Spleen (tissue), 11 donors: Measurements from ENCODE around the gene GAD1. TPM values are rescaled to one million over a fixed set of nuclear protein-coding genes. Genes with fewer than 3 reads are reported as not detected.

Source experiments
- DNase-seq: peaks from one replicate; pipeline ENCODE4 v3.0.0-alpha.2; 2020
- H3K27ac ChIP-seq, 8 donors: fragments of 200-600 bp; sonication (generic) in 7 of 8; 1 replicate in 4 of 8; 2 replicates in 4 of 8; pipeline versions ENCODE4 v1.5.0 to v1.8.0; 2016 to 2021; ENCODE audit warnings: inconsistent platforms in 4 of 8, mild to moderate bottlenecking in 4 of 8, moderate library complexity in 1 of 8
- H3K27me3 ChIP-seq, 7 donors: fragments of 200-600 bp; sonication (generic) in 6 of 7; replicated peaks in 1 of 7; 1 replicate in 4 of 7; 2 replicates in 3 of 7; pipeline versions ENCODE4 v1.5.0 to v1.8.0; 2016 to 2021; ENCODE audit warnings: inconsistent platforms in 3 of 7, mild to moderate bottlenecking in 1 of 7
- H3K36me3 ChIP-seq, 6 donors: fragments of 200-600 bp; sonication (generic) in 5 of 6; 1 replicate in 4 of 6; 2 replicates in 2 of 6; pipeline versions ENCODE4 v1.5.0 to v1.8.0; 2016 to 2021; ENCODE audit warnings: inconsistent platforms in 2 of 6
- H3K4me1 ChIP-seq, 6 donors: fragments of 200-600 bp; sonication (generic) in 5 of 6; 1 replicate in 3 of 6; 2 replicates in 3 of 6; pipeline versions ENCODE4 v1.5.0 to v1.8.0; 2016 to 2021; ENCODE audit warnings: inconsistent platforms in 3 of 6
- H3K4me3 ChIP-seq, 8 donors: fragments of 200-600 bp; sonication (generic) in 7 of 8; 1 replicate in 4 of 8; 2 replicates in 4 of 8; pipeline versions ENCODE4 v1.5.0 to v1.8.0; 2016 to 2021; ENCODE audit warnings: inconsistent platforms in 4 of 8, mild to moderate bottlenecking in 4 of 8, moderate library complexity in 2 of 8
- H3K9me3 ChIP-seq, 8 donors: fragments of 200-600 bp; sonication (generic) in 7 of 8; 1 replicate in 4 of 8; 2 replicates in 4 of 8; pipeline versions ENCODE4 v1.5.0 to v1.8.0; 2016 to 2021; ENCODE audit warnings: inconsistent platforms in 4 of 8
- POLR2A ChIP-seq, 3 donors: fragments of 450-650 bp; IDR thresholded peaks; one replicate each; pipeline ENCODE4 v1.5.1; 2017; ENCODE audit warnings: antibody characterized with exemption in 3 of 3, mild to moderate bottlenecking in 1 of 3
- POLR2AphosphoS5 ChIP-seq, 3 donors: sonication (generic); formaldehyde crosslinking; IDR thresholded peaks; one replicate each; pipeline ENCODE4 v1.5.1; 2017; ENCODE audit warnings: antibody characterized with exemption in 3 of 3
- WGBS, 5 donors: extraction: QIAGEN DNeasy Blood & Tissue Kit in 3 of 5; methylation state at CpG; one replicate each; pipeline versions ENCODE4 v1.1.5 to v1.1.7; 2013 to 2018; 5-methylcytosine and 5-hydroxymethylcytosine counted together
- intact Hi-C: fragments of 100-400 bp; cut with DNase I; formaldehyde crosslinking; loops from one replicate; pipeline ENCODE4 v1.15.0; 2023; ENCODE audit warnings: low total_unique reads
- polyA plus RNA-seq, 3 donors: library from polyadenylated mRNA; stranded (reverse); fragments of 200-250 nt; gene quantifications; one replicate each; pipeline ENCODE4 v1.2.1, GENCODE V29; 2013
- total RNA-seq, 7 donors: library from RNA; depleted of rRNA in 3 of 7; stranded (reverse); fragments of >200 nt in 3 of 7; fragmentation: NEBNext Ultra II Directional in 4 of 7; extraction: Animal tissue kit (Norgen Biotek cat#: 25700) in 4 of 7; gene quantifications; one replicate each; pipeline versions ENCODE4 v1.1.0 to v1.2.1, GENCODE V29; 2016 to 2021
- TF ChIP-seq, protein P1 (sequence below), 11 experiments: fragments of 200-600 bp in 7 of 11; fragments of 450-650 bp in 4 of 11; sonication (generic) in 4 of 11; IDR thresholded peaks in 8 of 11; conservative IDR thresholded peaks in 3 of 11; 1 replicate in 7 of 11; 2 replicates in 4 of 11; pipeline versions ENCODE4 v1.4.0 to v1.8.0; 2016 to 2021; ENCODE audit warnings: antibody characterized with exemption in 11 of 11, inconsistent platforms in 4 of 11, mild to moderate bottlenecking in 1 of 11
- donor health status: healthy with polysubstance abuse.
- donor health status: DM: no; HTN: no; CAD: no; lungs with moderate emphysema.
- donor health status: DM: no; HTN: no; CAD: no.
- donor health status: Bipolar disorder and iron deficiency.
- donor health status: healthy.
- donor health status: DM: no; HTN: no; CAD: no.
- donor health status: DM: yes; HTN: yes; CAD: no.

GAD1 gene
- total and polyA plus RNA-seq, 10 donors, result 0.08 to 1.4 (median 0.16) TPM; not detected in 3

- H3K36me3 ChIP-seq, result no peaks in the 10 kb centered on the region
- no peak overlapping the region for H3K4me3 ChIP-seq
- H3K27me3 ChIP-seq, result peaks cover 0 to 19% (median 0%) of the 10 kb centered on the region in 7 donors
- no peaks in the 10 kb centered on the region for H3K4me1 ChIP-seq
- no peak for DNase-seq
- intact Hi-C loops, result no loop called here
- no peak for TF ChIP-seq POLR2AphosphoS5 (IDR thresholded peaks at IDR 0.05)
- no peaks in the 10 kb centered on the region for H3K9me3 ChIP-seq
- H3K27ac ChIP-seq, result no peak overlapping the region
- WGBS, 5 donors, result 55 to 73% (median 61%) methylated on average over 5 of the region's 5 CpGs
Observed at GRCh38 chr2:170836027-170836426, 19.3 kb downstream of the GAD1 start.

DNA sequence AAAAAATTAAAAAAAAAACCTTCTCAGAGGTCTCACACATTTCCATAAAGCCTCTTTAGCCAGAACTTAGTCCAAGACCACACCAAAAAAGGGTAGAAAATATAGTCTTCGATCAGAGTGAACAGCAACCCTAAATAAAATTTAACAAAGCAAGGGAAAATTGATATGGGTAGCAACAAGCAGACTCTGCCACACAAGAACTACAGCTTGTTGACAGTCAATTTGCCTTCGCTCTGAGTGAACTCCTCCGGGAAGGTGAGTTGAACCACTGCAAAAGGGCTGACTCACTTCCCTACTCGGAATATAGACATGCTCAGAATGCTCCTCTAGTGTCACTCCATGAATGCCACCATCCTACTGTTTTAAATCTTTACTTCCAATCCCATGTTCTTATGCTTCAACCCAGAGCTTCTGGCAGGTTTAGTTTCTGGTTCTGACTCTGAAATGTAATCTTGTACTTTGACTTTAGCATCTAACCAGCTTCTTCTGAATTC is 24.1 kb downstream of the GAD1 start:
- Histone ChIP-seq H3K4me1 (no peaks in the 10 kb centered on the region), H3K36me3 (no peaks in the 10 kb centered on the region), H3K27ac (no peak overlapping the region), H3K9me3 (no peaks in the 10 kb centered on the region), H3K27me3 (peaks cover 0 to 12% (median 0%) of the 10 kb centered on the region in 7 donors), H3K4me3 (no peak overlapping the region)
- WGBS, 5 donors, result 66 to 77% (median 70%) methylated on average over 4 of the region's 4 CpGs
- intact Hi-C loops, result no loop called here
- no peak for DNase-seq
- TF ChIP-seq, protein P1, sequence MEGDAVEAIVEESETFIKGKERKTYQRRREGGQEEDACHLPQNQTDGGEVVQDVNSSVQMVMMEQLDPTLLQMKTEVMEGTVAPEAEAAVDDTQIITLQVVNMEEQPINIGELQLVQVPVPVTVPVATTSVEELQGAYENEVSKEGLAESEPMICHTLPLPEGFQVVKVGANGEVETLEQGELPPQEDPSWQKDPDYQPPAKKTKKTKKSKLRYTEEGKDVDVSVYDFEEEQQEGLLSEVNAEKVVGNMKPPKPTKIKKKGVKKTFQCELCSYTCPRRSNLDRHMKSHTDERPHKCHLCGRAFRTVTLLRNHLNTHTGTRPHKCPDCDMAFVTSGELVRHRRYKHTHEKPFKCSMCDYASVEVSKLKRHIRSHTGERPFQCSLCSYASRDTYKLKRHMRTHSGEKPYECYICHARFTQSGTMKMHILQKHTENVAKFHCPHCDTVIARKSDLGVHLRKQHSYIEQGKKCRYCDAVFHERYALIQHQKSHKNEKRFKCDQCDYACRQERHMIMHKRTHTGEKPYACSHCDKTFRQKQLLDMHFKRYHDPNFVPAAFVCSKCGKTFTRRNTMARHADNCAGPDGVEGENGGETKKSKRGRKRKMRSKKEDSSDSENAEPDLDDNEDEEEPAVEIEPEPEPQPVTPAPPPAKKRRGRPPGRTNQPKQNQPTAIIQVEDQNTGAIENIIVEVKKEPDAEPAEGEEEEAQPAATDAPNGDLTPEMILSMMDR (IDR thresholded peaks at IDR 0.05 in 8 of 11, conservative IDR thresholded peaks at IDR 0.05 in 3 of 11), result no peak
- TF ChIP-seq POLR2AphosphoS5 (IDR thresholded peaks at IDR 0.05) (no peak), POLR2A (IDR thresholded peaks at IDR 0.05) (no peak)

DNA sequence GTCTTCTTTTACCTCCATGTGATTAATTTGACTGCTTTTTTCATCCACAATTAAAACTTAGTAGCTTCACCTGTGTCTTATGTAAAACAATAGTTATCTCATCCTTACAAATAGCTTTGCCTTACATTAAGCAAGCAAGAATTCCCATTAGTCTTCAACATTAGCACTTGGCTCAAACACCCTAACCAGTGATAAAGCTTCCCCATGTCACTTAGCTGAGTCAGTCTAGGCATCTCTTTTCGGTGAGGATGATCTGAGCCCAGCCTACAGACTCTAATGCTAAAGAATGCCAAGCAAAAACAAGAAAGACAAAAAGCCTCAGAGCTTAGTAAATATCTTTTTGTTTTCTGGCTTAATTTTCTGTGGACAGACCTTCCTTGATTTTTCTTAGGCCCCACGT is 26.1 kb downstream of the GAD1 start:
- no peaks in the 10 kb centered on the region for H3K9me3 ChIP-seq
- TF ChIP-seq POLR2A (IDR thresholded peaks at IDR 0.05) (no peak), POLR2AphosphoS5 (IDR thresholded peaks at IDR 0.05) (no peak)
- TF ChIP-seq, protein P1 (IDR thresholded peaks at IDR 0.05 in 8 of 11, conservative IDR thresholded peaks at IDR 0.05 in 3 of 11), result no peak
- no peaks in the 10 kb centered on the region for H3K4me1 ChIP-seq
- peaks cover 0 to 7% (median 0%) of the 10 kb centered on the region in 7 donors for H3K27me3 ChIP-seq
- H3K27ac ChIP-seq, result no peak overlapping the region
- no peak for DNase-seq
- H3K4me3 ChIP-seq, result no peak overlapping the region
- H3K36me3 ChIP-seq, result no peaks in the 10 kb centered on the region
- WGBS, 5 donors, result 79 to 87% (median 82%) methylated on average over 2 of the region's 2 CpGs
- intact Hi-C loops, result no loop called here

DNA sequence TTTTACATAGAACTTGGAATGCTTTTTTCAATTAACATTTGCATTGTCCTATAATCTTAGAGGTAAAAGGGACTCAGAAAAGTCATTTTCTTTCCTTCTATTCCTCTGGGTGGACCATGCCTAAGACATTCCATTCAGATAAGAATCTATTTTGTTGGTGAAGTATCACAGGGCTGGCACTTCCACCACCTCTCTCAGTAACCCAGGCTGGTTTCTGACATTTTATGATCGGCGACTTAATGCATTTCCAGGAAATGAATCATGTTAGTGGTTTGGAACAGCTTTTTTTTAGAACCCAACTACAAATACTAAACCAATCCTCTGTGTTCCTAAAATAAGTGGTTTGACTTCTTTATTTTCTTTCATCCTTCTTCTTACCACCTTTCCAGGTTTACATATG is 27.0 kb downstream of the GAD1 start:
- Histone ChIP-seq H3K4me1 (no peaks in the 10 kb centered on the region), H3K27me3 (peaks cover 0 to 7% (median 0%) of the 10 kb centered on the region in 7 donors), H3K36me3 (no peaks in the 10 kb centered on the region), H3K27ac (no peak overlapping the region), H3K4me3 (no peak overlapping the region), H3K9me3 (no peaks in the 10 kb centered on the region)
- TF ChIP-seq POLR2A (IDR thresholded peaks at IDR 0.05) (no peak), POLR2AphosphoS5 (IDR thresholded peaks at IDR 0.05) (no peak)
- TF ChIP-seq, protein P1 (IDR thresholded peaks at IDR 0.05 in 8 of 11, conservative IDR thresholded peaks at IDR 0.05 in 3 of 11), result no peak
- WGBS, 5 donors, result 3 to 22% (median 14%) methylated on average over 2 of the region's 2 CpGs
- no peak for DNase-seq
- intact Hi-C loops, result no loop called here

DNA sequence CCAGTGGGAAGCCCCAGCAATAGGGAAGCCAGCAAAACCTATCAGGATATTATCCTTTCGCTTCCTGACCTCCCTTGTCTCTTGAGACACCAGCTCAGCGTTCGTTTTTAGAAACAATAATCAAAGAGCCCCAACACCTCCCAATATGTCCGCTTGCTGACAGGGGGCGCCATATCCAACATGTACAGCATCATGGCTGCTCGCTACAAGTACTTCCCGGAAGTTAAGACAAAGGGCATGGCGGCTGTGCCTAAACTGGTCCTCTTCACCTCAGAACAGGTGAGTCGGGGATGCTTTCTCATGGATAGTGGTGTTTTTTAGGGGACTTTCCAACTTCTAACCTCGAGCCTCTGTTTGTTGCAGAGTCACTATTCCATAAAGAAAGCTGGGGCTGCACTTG is 28.7 kb downstream of the GAD1 start:
- WGBS, 5 donors, result 84 to 89% (median 86%) methylated on average over 10 of the region's 10 CpGs
- no peaks in the 10 kb centered on the region for H3K9me3 ChIP-seq
- TF ChIP-seq POLR2A (IDR thresholded peaks at IDR 0.05), result no peak
- TF ChIP-seq POLR2AphosphoS5 (IDR thresholded peaks at IDR 0.05), result no peak
- TF ChIP-seq, protein P1 (IDR thresholded peaks at IDR 0.05 in 8 of 11, conservative IDR thresholded peaks at IDR 0.05 in 3 of 11), result no peak
- no peak overlapping the region for H3K4me3 ChIP-seq
- intact Hi-C loops, result no loop called here
- H3K36me3 ChIP-seq, result no peaks in the 10 kb centered on the region
- no peaks in the 10 kb centered on the region for H3K4me1 ChIP-seq
- DNase-seq, result no peak
- no peak overlapping the region for H3K27ac ChIP-seq
- H3K27me3 ChIP-seq, result peaks cover 0 to 7% (median 0%) of the 10 kb centered on the region in 7 donors
